HepG2 (cell line): ENCODE results near the gene ORM1. TPM values are rescaled to one million over a fixed set of nuclear protein-coding genes. Genes with fewer than 3 reads are reported as not detected.

ENCODE experiments used
- SMAD9 ChIP-seq: sonication (generic); formaldehyde crosslinking; IDR thresholded peaks from 2 replicates; pipeline ENCODE4 v1.5.1; 2020; ENCODE audit warnings: mild to moderate bottlenecking, missing genetic modification reagents
- ZBTB4 ChIP-seq: sonication (generic); formaldehyde crosslinking; IDR thresholded peaks from 2 replicates; pipeline ENCODE4 v1.4.0; 2020; ENCODE audit warnings: missing genetic modification reagents, mild to moderate bottlenecking, borderline replicate concordance
- ZNF318 ChIP-seq: sonication (generic); formaldehyde crosslinking; IDR thresholded peaks from 2 replicates; pipeline ENCODE4 v1.4.0; 2020; ENCODE audit warnings: mild to moderate bottlenecking, missing genetic modification reagents
- ZNF549 ChIP-seq: sonication (generic); formaldehyde crosslinking; IDR thresholded peaks from 2 replicates; pipeline ENCODE4 v1.5.0; 2020; ENCODE audit warnings: missing genetic modification reagents
- ZNF614 ChIP-seq: IDR thresholded peaks from 2 replicates; pipeline ENCODE4 v1.6.1; 2018; ENCODE audit warnings: missing biosample characterization, missing genetic modification reagents, inconsistent platforms, borderline replicate concordance
- polyA plus RNA-seq, 8 experiments: library from polyadenylated mRNA; depleted of rRNA in 3 of 8; stranded (reverse) in 7 of 8; unstranded in 1 of 8; fragments of >200 nt; fragmentation: Illumina TruSeq in 4 of 8; extraction: Trizol in 4 of 8; gene quantifications; 2 replicates each; pipeline versions ENCODE4 v1.2.1 to v1.2.3, GENCODE V29; 2011 to 2016; ENCODE audit warnings: low read depth in 4 of 8, missing spikeins in 1 of 8, mixed read lengths in 1 of 8; ENCODE audit not compliant: insufficient read depth in 1 of 8
- total RNA-seq, 5 experiments: library from RNA; depleted of rRNA; stranded (reverse); fragments of >200 nt; fragmentation: Illumina TruSeq; extraction: Trizol; gene quantifications; 2 replicates each; pipeline ENCODE4 v1.2.3, GENCODE V29; 2016; ENCODE audit warnings: low read depth in 1 of 5

ORM1 gene
- total and polyA plus RNA-seq, 2 of the 13 experiments (the other 11 are each of a cell fraction or from before 2014, with no cell fraction given), result 699 to 1,180 TPM

- TF ChIP-seq ZNF318 (CRISPR knock-in tag) (no peak), SMAD9 (no peak), ZNF549 (CRISPR knock-in tag) (no peak), ZBTB4 (CRISPR knock-in tag) (no peak), ZNF614 (CRISPR knock-in tag) (no peak)
These were observed 24.8 kb downstream of the ORM1 start (continued) for GRCh38 chr9:114347675-114348074.
